ENCODE data around the gene MALRD1. TPM values are rescaled to one million over a fixed set of nuclear protein-coding genes. Genes with fewer than 3 reads are reported as not detected.

The MALRD1 gene
- total RNA-seq, 4 donors from 2014 or later, result 1.1 to 6.2 TPM; not detected in 2

DNA sequence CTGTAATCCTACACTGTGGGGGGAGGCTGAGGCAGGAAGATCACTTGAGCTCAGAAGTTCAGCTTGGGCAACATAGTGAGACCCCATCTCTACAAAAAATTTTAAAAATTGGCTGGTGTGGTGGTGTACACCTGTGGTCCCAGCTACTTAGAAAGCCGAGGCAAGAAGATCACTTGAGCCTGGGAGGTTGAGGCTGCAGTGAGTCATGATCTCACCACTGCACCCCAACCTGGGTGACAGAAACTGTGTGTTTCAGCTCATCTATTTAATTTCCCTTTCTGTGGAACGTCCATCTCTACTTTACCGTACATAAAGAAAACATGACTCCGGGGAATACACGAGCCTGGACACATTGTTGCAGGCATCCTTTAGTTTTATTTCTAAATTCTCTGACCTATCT, 413.0 kb downstream of the MALRD1 start:
- intact Hi-C loops (cut with DNase I; ENCODE audit: low total_unique reads), result no loop called here
- Histone ChIP-seq H3K4me3 (no peak overlapping the region), H3K36me3 (no peaks in the 10 kb centered on the region), H3K27me3 (no peaks in the 10 kb centered on the region), H3K9me3 (no peaks in the 10 kb centered on the region), H3K4me1 (no peaks in the 10 kb centered on the region), H3K27ac (no peak overlapping the region)
- DNase-seq, result no peak
- TF ChIP-seq CTCF (IDR thresholded peaks at IDR 0.05), result no peak
- no peak for TF ChIP-seq POLR2A (IDR thresholded peaks at IDR 0.05)

GRCh38 chr10:19466709-19467108, 418.1 kb downstream of the MALRD1 start:
- H3K4me3 ChIP-seq, result no peak overlapping the region
- no peaks in the 10 kb centered on the region for H3K4me1 ChIP-seq
- H3K36me3 ChIP-seq, result no peaks in the 10 kb centered on the region
- H3K27ac ChIP-seq, result no peak overlapping the region
- TF ChIP-seq CTCF (IDR thresholded peaks at IDR 0.05), result no peak
- TF ChIP-seq POLR2A (IDR thresholded peaks at IDR 0.05), result no peak
- intact Hi-C loops (cut with DNase I; ENCODE audit: low total_unique reads), result no loop called here
- H3K27me3 ChIP-seq, result no peaks in the 10 kb centered on the region
- DNase-seq, result no peak
- no peaks in the 10 kb centered on the region for H3K9me3 ChIP-seq

DNA sequence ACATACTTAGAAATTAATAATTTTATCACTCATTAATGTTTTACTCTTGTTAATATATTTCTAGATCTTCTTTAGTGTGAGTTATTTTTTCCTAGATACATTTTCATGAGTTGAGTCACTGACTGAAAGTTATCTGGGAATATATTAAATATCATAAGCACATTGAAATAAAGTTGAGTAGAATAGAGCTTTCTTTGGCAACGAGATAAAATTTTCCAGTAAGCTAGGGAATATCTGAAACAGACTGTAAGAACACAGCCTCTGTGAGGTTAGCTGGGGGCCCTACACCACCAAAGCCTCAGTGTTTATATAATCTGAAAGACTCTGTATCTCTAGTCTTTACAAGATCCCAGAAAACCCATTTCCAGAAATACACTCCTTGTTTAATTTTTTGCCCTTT, 419.8 kb downstream of the MALRD1 start:
- H3K9me3 ChIP-seq, result no peaks in the 10 kb centered on the region
- H3K27ac ChIP-seq, result no peak overlapping the region
- DNase-seq, result no peak
- no peaks in the 10 kb centered on the region for H3K36me3 ChIP-seq
- intact Hi-C loops (cut with DNase I; ENCODE audit: low total_unique reads), result no loop called here
- no peak overlapping the region for H3K4me3 ChIP-seq
- TF ChIP-seq POLR2A (IDR thresholded peaks at IDR 0.05) (no peak), CTCF (IDR thresholded peaks at IDR 0.05) (no peak)
- no peaks in the 10 kb centered on the region for H3K27me3 ChIP-seq
- H3K4me1 ChIP-seq, result no peaks in the 10 kb centered on the region

- H3K27ac ChIP-seq, result no peak overlapping the region
- intact Hi-C loops (cut with DNase I; ENCODE audit: low total_unique reads), result no loop called here
- H3K4me1 ChIP-seq, result no peaks in the 10 kb centered on the region
- no peak overlapping the region for H3K4me3 ChIP-seq
- H3K27me3 ChIP-seq, result no peaks in the 10 kb centered on the region
- no peaks in the 10 kb centered on the region for H3K9me3 ChIP-seq
- no peaks in the 10 kb centered on the region for H3K36me3 ChIP-seq
- TF ChIP-seq CTCF (IDR thresholded peaks at IDR 0.05) (no peak), POLR2A (IDR thresholded peaks at IDR 0.05) (no peak)
- DNase-seq, result no peak
Observed at GRCh38 chr10:19469521-19469920, 420.9 kb downstream of the MALRD1 start.

DNA sequence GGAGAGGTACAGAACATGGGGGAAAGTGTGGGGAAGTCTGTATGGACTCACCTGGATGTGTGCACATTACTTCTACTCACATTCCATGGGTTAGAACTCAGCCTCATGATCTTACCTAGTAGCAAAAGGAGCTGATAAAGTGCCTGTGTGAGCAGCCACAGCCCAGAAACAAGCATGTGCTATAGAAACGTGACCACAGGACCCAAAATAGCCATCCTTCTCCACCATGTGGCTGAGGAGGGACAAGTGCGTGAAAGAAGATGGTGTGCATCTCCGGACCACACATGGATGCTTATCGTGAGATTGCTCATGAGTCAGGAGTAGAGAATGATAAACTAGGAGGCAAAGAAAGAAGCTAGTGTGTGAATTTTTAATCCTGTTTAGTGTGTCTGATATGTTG, 431.3 kb downstream of the MALRD1 start:
- no peaks in the 10 kb centered on the region for H3K36me3 ChIP-seq
- DNase-seq, result no peak
- TF ChIP-seq POLR2A (IDR thresholded peaks at IDR 0.05), result no peak
- TF ChIP-seq CTCF (IDR thresholded peaks at IDR 0.05), result no peak
- H3K9me3 ChIP-seq, result no peaks in the 10 kb centered on the region
- no peak overlapping the region for H3K27ac ChIP-seq
- H3K27me3 ChIP-seq, result no peaks in the 10 kb centered on the region
- no peaks in the 10 kb centered on the region for H3K4me1 ChIP-seq
- H3K4me3 ChIP-seq, result no peak overlapping the region
- intact Hi-C loops (cut with DNase I; ENCODE audit: low total_unique reads), result no loop called here

All from uterus (tissue), 4 donors.